ENCODE measurements around the gene GDF2. TPM values are rescaled to one million over a fixed set of nuclear protein-coding genes. Genes with fewer than 3 reads are reported as not detected.

Gene GDF2
- total RNA-seq, 2 donors from 2014 or later: 0.16 TPM; not detected in 1

GRCh38 chr10:47294057-47294456 lies 28.2 kb upstream of the GDF2 start:
- H3K27me3 ChIP-seq: no peaks in the 10 kb centered on the region
- no peaks in the 10 kb centered on the region for H3K36me3 ChIP-seq
- peaks cover 0 to 2% of the 10 kb centered on the region in 2 donors for H3K4me1 ChIP-seq
- no peak overlapping the region for H3K4me3 ChIP-seq
- H3K27ac ChIP-seq: no peak overlapping the region
- no peak for DNase-seq (ENCODE audit: low spot score)
- TF ChIP-seq CTCF (IDR thresholded peaks at IDR 0.05): no peak
- no peaks in the 10 kb centered on the region for H3K9me3 ChIP-seq

- H3K36me3 ChIP-seq: no peaks in the 10 kb centered on the region
- H3K4me3 ChIP-seq: no peak overlapping the region
- no peaks in the 10 kb centered on the region for H3K9me3 ChIP-seq
- H3K4me1 ChIP-seq: peaks cover 0 to 6% of the 10 kb centered on the region in 2 donors
- no peak for TF ChIP-seq CTCF (IDR thresholded peaks at IDR 0.05)
- no peaks in the 10 kb centered on the region for H3K27me3 ChIP-seq
- no peak overlapping the region for H3K27ac ChIP-seq
- DNase-seq (ENCODE audit: low spot score): peak; percentile 49
Measured at GRCh38 chr10:47294501-47294900, 27.8 kb upstream of the GDF2 start.

GRCh38 chr10:47295411-47295810 lies 26.8 kb upstream of the GDF2 start:
- DNase-seq (ENCODE audit: low spot score): no peak
- Histone ChIP-seq H3K9me3 (no peaks in the 10 kb centered on the region), H3K27me3 (no peaks in the 10 kb centered on the region), H3K36me3 (no peaks in the 10 kb centered on the region), H3K4me1 (peaks cover 0 to 8% of the 10 kb centered on the region in 2 donors), H3K4me3 (no peak overlapping the region), H3K27ac (no peak overlapping the region)
- TF ChIP-seq CTCF (IDR thresholded peaks at IDR 0.05): no peak

GRCh38 chr10:47296156-47296894 lies 25.9 kb upstream of the GDF2 start:
- Histone ChIP-seq H3K4me1 (peaks cover 0 to 17% of the 10 kb centered on the region in 2 donors), H3K36me3 (no peaks in the 10 kb centered on the region), H3K9me3 (no peaks in the 10 kb centered on the region), H3K27ac (no peak overlapping the region), H3K4me3 (no peak overlapping the region), H3K27me3 (no peaks in the 10 kb centered on the region)
- no peak for DNase-seq (ENCODE audit: low spot score)
- TF ChIP-seq CTCF (IDR thresholded peaks at IDR 0.05): no peak

- no peak for TF ChIP-seq CTCF (IDR thresholded peaks at IDR 0.05)
- no peak for DNase-seq (ENCODE audit: low spot score)
- no peak overlapping the region for H3K27ac ChIP-seq
- H3K4me1 ChIP-seq: peaks cover 0 to 23% of the 10 kb centered on the region in 2 donors
- no peaks in the 10 kb centered on the region for H3K9me3 ChIP-seq
- H3K27me3 ChIP-seq: no peaks in the 10 kb centered on the region
- no peaks in the 10 kb centered on the region for H3K36me3 ChIP-seq
- no peak overlapping the region for H3K4me3 ChIP-seq
Measured at GRCh38 chr10:47296941-47297340, 25.3 kb upstream of the GDF2 start.

Data from right atrium auricular region (tissue), 2 donors.